B cell (primary cell): Measurements from ENCODE around the gene MAPKAPK3. TPM values are rescaled to one million over a fixed set of nuclear protein-coding genes. Genes with fewer than 3 reads are reported as not detected.

Experiments used
- ATAC-seq: fragments of 200-7000 bp; cut with Tn5 transposase; one replicate; pipeline ENCODE4 v1.10.0; 2021; ENCODE audit warnings: low read depth, mild to moderate bottlenecking, moderate number of reproducible peaks, moderate library complexity
- CTCF ChIA-PET: fragments of 350-600 bp; sonication (Branson Sonifier 250); formaldehyde crosslinking; loops from one replicate; lab custom pipeline; 2021; ENCODE audit warnings: antibody characterized with exemption, inconsistent platforms; lab: Charles Lee
- POLR2A ChIA-PET: fragments of 350-600 bp; sonication (Branson Sonifier 250); formaldehyde crosslinking; loops from one replicate; lab custom pipeline; 2021; ENCODE audit warnings: antibody characterized with exemption; lab: Charles Lee
- DNase-seq: peaks from one replicate; pipeline ENCODE4 v3.0.0; 2013
- H2AFZ ChIP-seq: 2 replicates; pipeline ENCODE4 v1.6.1; 2012; ENCODE audit warnings: mild to moderate bottlenecking, low read depth, low read length; ENCODE audit not compliant: insufficient read depth, poor library complexity, severe bottlenecking
- H3K27ac ChIP-seq, 2 donors: 1 replicate in 1 of 2; 2 replicates in 1 of 2; pipeline ENCODE4 v1.5.1; 2012 to 2013; ENCODE audit warnings: low read length in 2 of 2, mild to moderate bottlenecking in 2 of 2, moderate library complexity in 1 of 2
- H3K27me3 ChIP-seq, 4 experiments: fragments of 200-600 bp in 1 of 4; sonication (generic) in 1 of 4; replicated peaks in 1 of 4; 1 replicate in 2 of 4; 2 replicates in 2 of 4; pipeline versions ENCODE4 v1.6.1 to v1.7.0; 2013 to 2016; ENCODE audit warnings: low read length in 3 of 4, mild to moderate bottlenecking in 2 of 4, mixed read lengths in 1 of 4, moderate library complexity in 1 of 4; ENCODE audit not compliant: insufficient read depth in 4 of 4, control insufficient read depth in 3 of 4; ENCODE audit errors: control extremely low read depth in 1 of 4
- H3K36me3 ChIP-seq, 2 experiments: replicated peaks in 1 of 2; 1 replicate in 1 of 2; 2 replicates in 1 of 2; pipeline versions ENCODE4 v1.6.1 to v1.7.1; 2013; ENCODE audit warnings: low read length in 1 of 2; ENCODE audit not compliant: insufficient read depth in 2 of 2, control insufficient read depth in 1 of 2; ENCODE audit errors: control extremely low read depth in 1 of 2, extremely low read depth in 1 of 2
- H3K4me1 ChIP-seq, 2 donors: fragments of 200-600 bp in 1 of 2; sonication (generic) in 1 of 2; 1 replicate in 1 of 2; 2 replicates in 1 of 2; pipeline versions ENCODE4 v1.5.1 to v1.6.1; 2013 to 2017; ENCODE audit warnings: low read length in 2 of 2; ENCODE audit not compliant: control insufficient read depth in 2 of 2, insufficient read depth in 2 of 2
- H3K4me2 ChIP-seq: replicated peaks from 2 replicates; pipeline ENCODE3; 2012; ENCODE audit warnings: mild to moderate bottlenecking, low read depth, low read length; ENCODE audit not compliant: poor library complexity, severe bottlenecking
- H3K4me3 ChIP-seq, 5 experiments: fragments of 200-600 bp in 1 of 5; sonication (generic) in 1 of 5; 1 replicate in 3 of 5; 2 replicates in 2 of 5; pipeline versions ENCODE4 v1.5.1 to v1.7.0; 2011 to 2016; ENCODE audit warnings: low read length in 4 of 5, mild to moderate bottlenecking in 4 of 5, low read depth in 2 of 5, control low read depth in 1 of 5, moderate library complexity in 1 of 5; ENCODE audit not compliant: insufficient read depth in 1 of 5; ENCODE audit errors: control extremely low read depth in 1 of 5, extremely low read depth in 1 of 5
- H3K79me2 ChIP-seq: fragments of 200-600 bp; sonication (generic); one replicate; pipeline ENCODE4 v1.6.0; 2016; ENCODE audit warnings: low read length; ENCODE audit not compliant: control insufficient read depth, insufficient read depth
- H3K9ac ChIP-seq: fragments of 200-600 bp; sonication (generic); 2 replicates; pipeline ENCODE4 v1.6.1; 2017; ENCODE audit warnings: mild to moderate bottlenecking, low read length, moderate library complexity
- H3K9me3 ChIP-seq, 3 donors: one replicate each; pipeline versions ENCODE4 v1.6.1 to v1.7.1; 2013; ENCODE audit warnings: low read length in 2 of 3; ENCODE audit not compliant: control insufficient read depth in 2 of 3, insufficient read depth in 1 of 3; ENCODE audit errors: control extremely low read depth in 1 of 3
- H4K20me1 ChIP-seq: 2 replicates; pipeline ENCODE4 v1.6.0; 2012; ENCODE audit warnings: mild to moderate bottlenecking, low read length; ENCODE audit not compliant: insufficient read depth, control insufficient read depth, poor library complexity, severe bottlenecking
- H3K27ac Mint-ChIP-seq: one replicate; pipeline ENCODE4 v1.8.0; 2021; ENCODE audit warnings: mixed read lengths
- H3K27me3 Mint-ChIP-seq: one replicate; pipeline ENCODE4 v1.8.0; 2021; ENCODE audit warnings: mixed read lengths
- H3K4me1 Mint-ChIP-seq: one replicate; pipeline ENCODE4 v1.8.0; 2021; ENCODE audit warnings: mixed read lengths
- H3K4me3 Mint-ChIP-seq: one replicate; pipeline ENCODE4 v1.8.0; 2021; ENCODE audit warnings: mixed read lengths
- H3K9me3 Mint-ChIP-seq: one replicate; pipeline ENCODE4 v1.8.0; 2022; ENCODE audit warnings: mixed read lengths; ENCODE audit not compliant: insufficient read depth
- EZH2 ChIP-seq: IDR thresholded peaks from 2 replicates; pipeline ENCODE4 v1.6.1; 2012; ENCODE audit warnings: borderline replicate concordance, low read depth, mild to moderate bottlenecking, moderate library complexity, low read length; ENCODE audit not compliant: insufficient read depth, poor library complexity, severe bottlenecking
- WGBS: methylation state at CpG from one replicate; pipeline ENCODE4 v1.1.5; 2013; ENCODE audit warnings: missing lambda C conversion rate; ENCODE audit not compliant: insufficient coverage; 5-methylcytosine and 5-hydroxymethylcytosine counted together
- intact Hi-C: fragments of 100-400 bp; cut with micrococcal nuclease; formaldehyde crosslinking; loops from one replicate; pipeline ENCODE4 v1.10.0; 2022
- polyA plus RNA-seq: library from polyadenylated mRNA; depleted of rRNA; stranded (reverse); fragments of >200 nt; gene quantifications from 2 replicates; pipeline ENCODE4 v1.2.3, GENCODE V29; 2012
- total RNA-seq, 2 donors: library from RNA; stranded (reverse); fragments of 120-200 nt in 1 of 2; gene quantifications; 1 replicate in 1 of 2; 2 replicates in 1 of 2; pipeline versions ENCODE4 v1.2.3 to v1.2.4, GENCODE V29; 2013 to 2022
- TF ChIP-seq, protein P1 (sequence below): fragments of 200-600 bp; IDR thresholded peaks from one replicate; pipeline ENCODE4 v1.8.0; 2022; ENCODE audit warnings: antibody characterized with exemption, mild to moderate bottlenecking

Gene MAPKAPK3
- total and polyA plus RNA-seq, 2 donors (not counting 1 experiment from before 2014, with no cell fraction given), result 17.8 to 18.8 TPM

DNA sequence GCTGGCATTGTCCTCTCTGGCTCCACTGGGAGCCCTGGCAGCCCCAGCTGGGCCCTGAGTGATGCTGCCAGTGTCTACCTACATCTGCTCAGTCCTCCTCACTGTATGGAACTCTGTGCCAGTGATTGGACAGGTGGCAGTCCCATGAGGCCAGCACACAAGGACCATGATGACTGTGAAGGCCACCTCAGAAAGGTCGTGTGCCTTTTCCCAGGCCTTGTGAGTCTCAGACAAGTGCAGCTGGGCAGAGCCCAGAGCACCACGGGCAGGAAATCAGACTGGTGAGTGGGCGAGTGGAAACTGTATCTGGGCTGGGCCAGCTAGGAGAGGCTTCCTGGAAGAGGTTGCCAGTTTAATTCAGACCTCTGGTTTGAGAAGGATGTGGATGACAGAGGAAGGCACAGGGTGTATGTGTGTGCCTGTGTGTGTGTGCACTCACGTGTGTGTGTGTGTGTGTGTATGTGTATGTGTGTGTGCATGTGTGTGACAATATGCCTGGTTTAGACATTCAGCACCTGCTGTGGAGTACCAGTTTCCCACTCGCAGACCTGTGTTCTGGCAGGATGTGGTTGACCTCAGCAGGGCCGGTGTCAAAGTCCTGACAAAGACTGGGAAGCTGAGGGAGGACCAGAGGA is 7.0 kb downstream of the MAPKAPK3 start:
- TF ChIP-seq EZH2, result no peak
- TF ChIP-seq, protein P1, sequence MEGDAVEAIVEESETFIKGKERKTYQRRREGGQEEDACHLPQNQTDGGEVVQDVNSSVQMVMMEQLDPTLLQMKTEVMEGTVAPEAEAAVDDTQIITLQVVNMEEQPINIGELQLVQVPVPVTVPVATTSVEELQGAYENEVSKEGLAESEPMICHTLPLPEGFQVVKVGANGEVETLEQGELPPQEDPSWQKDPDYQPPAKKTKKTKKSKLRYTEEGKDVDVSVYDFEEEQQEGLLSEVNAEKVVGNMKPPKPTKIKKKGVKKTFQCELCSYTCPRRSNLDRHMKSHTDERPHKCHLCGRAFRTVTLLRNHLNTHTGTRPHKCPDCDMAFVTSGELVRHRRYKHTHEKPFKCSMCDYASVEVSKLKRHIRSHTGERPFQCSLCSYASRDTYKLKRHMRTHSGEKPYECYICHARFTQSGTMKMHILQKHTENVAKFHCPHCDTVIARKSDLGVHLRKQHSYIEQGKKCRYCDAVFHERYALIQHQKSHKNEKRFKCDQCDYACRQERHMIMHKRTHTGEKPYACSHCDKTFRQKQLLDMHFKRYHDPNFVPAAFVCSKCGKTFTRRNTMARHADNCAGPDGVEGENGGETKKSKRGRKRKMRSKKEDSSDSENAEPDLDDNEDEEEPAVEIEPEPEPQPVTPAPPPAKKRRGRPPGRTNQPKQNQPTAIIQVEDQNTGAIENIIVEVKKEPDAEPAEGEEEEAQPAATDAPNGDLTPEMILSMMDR, result no peak
- H3K4me3 Mint-ChIP-seq, result peak overlapping the region; percentile 4
- no peaks in the 10 kb centered on the region for H3K27me3 ChIP-seq
- H3K4me2 ChIP-seq, result peak overlapping the region; percentile 35
- peak; percentile 31 for ATAC-seq
- peaks cover 51% of the 10 kb centered on the region for H3K4me1 Mint-ChIP-seq
- no peak overlapping the region for H3K9ac ChIP-seq
- WGBS, result 2% methylated on average over 6 of the region's 6 CpGs
- peaks cover 37% of the 10 kb centered on the region for H4K20me1 ChIP-seq
- ChIA-PET POLR2A (interaction anchor here (0.6 kb wide), 1 partner anchor 710 kb away, joined by 6 read pairs; no protein-coding TSS in a partner anchor), CTCF (interaction anchor here (1.1 to 14.0 kb wide), 2 partner anchors 8 to 28 kb away, joined by 3 to 224 read pairs; no protein-coding TSS in a partner anchor)
- H3K27me3 Mint-ChIP-seq, result no peaks in the 10 kb centered on the region
- peaks cover 0 to 4% (median 0%) of the 10 kb centered on the region in 3 donors for H3K9me3 ChIP-seq
- peaks cover 1 to 10% of the 10 kb centered on the region in 2 experiments for H3K36me3 ChIP-seq
- H3K9me3 Mint-ChIP-seq, result no peaks in the 10 kb centered on the region
- no peak overlapping the region for H2AFZ ChIP-seq
- peaks cover 30 to 44% of the 10 kb centered on the region in 2 donors for H3K4me1 ChIP-seq
- no peak overlapping the region for H3K4me3 ChIP-seq
- peak overlapping the region; percentile 42 for H3K27ac Mint-ChIP-seq
- DNase-seq, result no peak
- peaks cover 61% of the 10 kb centered on the region for H3K79me2 ChIP-seq
- H3K27ac ChIP-seq, result peak overlapping the region in 1 of 2 donors; percentile 37
- intact Hi-C loops, result no loop called here

DNA sequence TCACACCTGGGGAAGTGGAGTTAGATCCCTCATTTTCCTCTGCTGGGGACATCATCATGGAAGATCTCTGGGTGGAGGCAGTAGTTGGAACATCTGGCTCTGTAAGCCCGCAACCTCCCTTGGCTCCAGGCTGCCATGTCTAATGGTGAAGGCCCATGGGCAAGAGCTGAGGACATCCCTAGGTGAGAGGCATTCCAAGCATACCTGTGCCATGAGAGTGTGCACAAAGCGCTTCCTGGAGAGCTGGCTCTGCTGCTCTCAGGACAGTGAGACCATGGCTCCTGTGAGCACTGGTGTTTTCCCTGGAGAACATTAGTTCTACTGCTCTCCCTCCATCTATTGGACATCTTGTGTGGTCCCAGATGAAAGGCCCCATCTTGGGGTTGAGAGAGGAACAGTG is 7.7 kb downstream of the MAPKAPK3 start:
- H2AFZ ChIP-seq, result no peak overlapping the region
- intact Hi-C loops, result no loop called here
- no peak for TF ChIP-seq EZH2
- TF ChIP-seq, protein P1, result no peak
- peaks cover 37% of the 10 kb centered on the region for H4K20me1 ChIP-seq
- H3K9me3 ChIP-seq, result peaks cover 0 to 4% (median 0%) of the 10 kb centered on the region in 3 donors
- peak overlapping the region; percentile 42 for H3K27ac Mint-ChIP-seq
- 92% methylated on average over 2 of the region's 2 CpGs for WGBS
- CTCF ChIA-PET, result interaction anchor here (1.1 to 14.0 kb wide), 2 partner anchors 8 to 27 kb away, joined by 3 to 224 read pairs; no protein-coding TSS in a partner anchor
- H3K4me2 ChIP-seq, result no peak overlapping the region
- DNase-seq (no peak), ATAC-seq (no peak)
- no peak overlapping the region for H3K9ac ChIP-seq
- peak overlapping the region in 1 of 2 donors; percentile 37 for H3K27ac ChIP-seq
- peaks cover 30 to 39% of the 10 kb centered on the region in 2 donors for H3K4me1 ChIP-seq
- H3K4me1 Mint-ChIP-seq, result peaks cover 46% of the 10 kb centered on the region
- no peaks in the 10 kb centered on the region for H3K9me3 Mint-ChIP-seq
- POLR2A ChIA-PET, result no interaction called here
- peaks cover 1 to 10% of the 10 kb centered on the region in 2 experiments for H3K36me3 ChIP-seq
- H3K79me2 ChIP-seq, result peaks cover 68% of the 10 kb centered on the region
- no peak overlapping the region for H3K4me3 ChIP-seq
- H3K27me3 ChIP-seq, result no peaks in the 10 kb centered on the region
- H3K4me3 Mint-ChIP-seq, result no peak overlapping the region
- H3K27me3 Mint-ChIP-seq, result no peaks in the 10 kb centered on the region
